HG02588 (cell line): ENCODE data around the gene AARS2.

Experiments
- ATAC-seq: cut with Tn5 transposase; IDR thresholded peaks from one replicate; pipeline ENCODE4 v1.9.1; 2021; ENCODE audit warnings: mild to moderate bottlenecking, moderate library complexity; ENCODE audit not compliant: unreplicated experiment

The AARS2 gene

GRCh38 chr6:44263354-44264100 lies 49.6 kb downstream of the AARS2 start:
- ATAC-seq: no peak

DNA sequence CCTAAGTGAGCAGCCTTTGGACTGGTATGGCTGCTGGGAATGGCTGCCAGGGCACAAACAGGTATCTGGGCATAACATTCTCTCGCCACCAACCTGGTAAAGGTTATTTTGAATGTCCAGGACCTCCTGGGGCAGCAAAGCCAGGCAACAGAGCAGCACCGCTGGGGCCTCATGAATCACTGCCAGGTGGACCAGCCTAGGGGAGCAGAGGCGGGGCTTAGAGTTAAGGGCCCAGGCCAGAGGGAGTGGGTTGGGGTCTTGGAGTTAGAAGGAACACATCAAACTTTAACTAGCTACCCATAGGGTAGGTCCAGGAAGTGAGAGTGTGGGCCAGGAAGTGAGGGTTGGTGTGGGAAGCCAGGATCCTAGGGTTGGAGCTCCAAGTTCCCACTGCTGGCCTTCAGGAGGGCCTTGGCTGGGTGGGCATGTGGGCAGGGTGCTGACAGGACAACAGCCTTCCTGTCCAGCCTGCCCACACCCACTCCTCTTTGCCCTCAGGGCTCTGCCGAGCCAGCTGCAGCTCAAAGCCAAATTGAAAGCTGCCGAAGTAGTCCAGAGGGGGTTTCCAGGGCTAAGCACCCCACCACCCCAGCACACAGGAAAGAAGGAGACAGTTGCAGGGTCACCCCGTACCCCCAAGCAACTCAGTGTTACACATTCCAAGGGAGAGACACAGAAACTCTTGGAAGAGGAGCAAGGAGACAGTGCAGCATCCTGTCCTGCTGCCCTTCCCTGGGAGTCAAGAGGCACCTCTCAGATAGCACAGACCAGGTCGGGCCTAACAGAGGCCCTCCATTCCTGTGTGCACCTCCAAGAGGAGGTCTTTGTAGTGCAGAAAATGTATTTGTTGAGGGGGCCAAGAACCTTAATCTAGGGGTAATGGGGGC lies 50.4 kb downstream of the AARS2 start:
- no peak for ATAC-seq

GRCh38 chr6:44261581-44261980 lies 51.6 kb downstream of the AARS2 start:
- ATAC-seq: no peak

DNA sequence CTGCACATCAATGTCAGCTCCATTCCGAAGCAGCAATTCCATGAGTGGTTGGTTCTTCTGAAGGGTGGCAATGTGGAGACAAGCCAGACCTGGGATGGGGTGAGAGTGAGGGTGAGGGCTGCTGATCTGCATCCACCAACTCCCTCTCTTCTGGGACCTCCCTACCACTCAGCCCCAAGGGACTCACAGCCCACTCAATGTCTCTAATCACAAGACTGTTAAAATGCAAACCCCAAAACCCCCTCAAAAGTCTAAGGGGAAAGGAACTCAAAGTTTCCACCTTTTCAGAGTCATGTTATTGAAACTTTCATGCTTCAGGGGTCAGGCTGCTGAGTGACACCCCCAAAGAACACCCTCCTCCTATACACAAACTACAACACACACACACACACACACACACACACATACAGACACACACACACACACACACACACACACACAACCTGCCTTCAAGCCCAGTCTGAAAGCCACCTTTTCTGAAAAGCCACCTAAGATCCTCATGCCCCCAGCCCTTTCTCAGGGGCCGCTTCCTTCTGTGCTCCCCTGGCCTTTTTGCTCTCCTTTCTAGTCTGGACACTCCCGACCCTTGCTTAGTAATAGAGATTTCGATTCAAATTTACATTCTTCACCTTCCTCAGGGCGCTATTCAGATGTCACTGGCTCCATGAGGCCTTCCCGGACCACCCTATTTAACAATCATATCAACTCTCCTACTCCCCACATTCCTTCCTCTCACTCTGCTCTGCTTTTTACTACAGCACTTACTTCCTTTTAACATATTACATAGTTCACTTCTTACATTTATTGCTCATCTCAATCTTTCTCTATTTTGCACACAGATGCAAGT lies 52.5 kb downstream of the AARS2 start:
- no peak for ATAC-seq

DNA sequence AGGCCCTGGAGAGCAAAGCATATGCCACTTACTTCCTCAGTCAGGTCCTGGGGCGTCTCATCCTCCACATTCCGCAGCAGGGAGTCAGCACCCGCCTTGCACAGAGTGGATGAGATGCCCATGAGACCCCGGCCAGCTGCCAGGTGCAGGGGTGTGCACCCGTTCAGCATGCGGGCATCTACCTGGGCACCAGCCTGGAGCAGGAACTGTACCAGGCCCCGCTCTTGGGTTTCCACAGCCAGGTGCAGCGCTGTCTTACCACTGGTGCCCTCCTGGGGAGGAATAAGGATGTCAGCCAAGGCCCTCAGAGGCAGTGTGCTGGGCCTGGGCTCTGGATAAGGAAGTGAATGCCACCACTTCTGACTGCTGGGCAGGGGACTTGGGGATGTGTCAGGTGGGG lies 53.1 kb downstream of the AARS2 start:
- no peak for ATAC-seq

DNA sequence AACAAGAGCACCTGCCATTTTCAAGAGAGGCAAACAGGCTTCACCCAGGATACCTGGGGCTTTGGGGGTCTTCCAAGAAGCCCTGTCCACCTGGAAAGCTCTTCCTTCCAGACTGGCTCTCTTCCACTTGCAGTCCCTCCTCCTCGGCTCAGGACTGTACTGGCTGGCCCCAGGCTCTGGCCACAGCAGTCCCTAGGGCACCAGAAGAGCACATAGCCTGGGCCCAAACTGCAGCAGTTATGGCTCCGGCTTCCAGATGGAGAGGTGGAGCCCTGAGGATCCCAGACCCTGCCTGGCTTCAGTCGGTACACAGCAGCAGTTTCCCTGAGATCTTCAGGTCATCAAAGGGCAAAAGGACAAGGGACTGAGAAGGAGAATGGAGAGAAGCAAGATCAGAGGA lies 54.2 kb downstream of the AARS2 start:
- no peak for ATAC-seq

DNA sequence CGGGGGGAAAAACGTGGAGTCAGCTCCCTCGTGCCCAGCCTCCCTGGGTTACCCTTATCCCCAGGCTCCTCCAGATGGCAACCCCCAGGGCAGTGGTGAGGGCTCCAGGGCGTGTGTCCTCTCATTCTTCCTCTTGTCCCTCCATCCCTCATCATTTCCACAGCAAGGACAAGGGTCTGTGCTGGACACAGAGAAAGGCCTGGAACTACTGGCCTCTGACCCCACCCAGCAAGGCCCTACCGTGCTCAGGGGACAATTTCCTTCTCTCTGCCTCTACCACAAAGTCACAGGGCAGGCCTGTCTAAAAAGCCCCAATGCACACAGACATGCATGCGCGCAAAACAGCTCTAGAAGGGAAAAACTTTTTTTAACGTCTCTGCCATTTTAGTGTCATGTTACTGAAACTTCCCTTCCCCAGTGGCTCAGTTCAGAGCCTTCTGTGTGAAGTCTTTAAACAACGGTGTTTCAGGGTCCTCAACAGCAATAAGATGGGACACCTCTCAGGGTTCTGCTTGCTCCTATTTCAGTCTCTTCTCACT lies 54.8 kb downstream of the AARS2 start:
- ATAC-seq: no peak

DNA sequence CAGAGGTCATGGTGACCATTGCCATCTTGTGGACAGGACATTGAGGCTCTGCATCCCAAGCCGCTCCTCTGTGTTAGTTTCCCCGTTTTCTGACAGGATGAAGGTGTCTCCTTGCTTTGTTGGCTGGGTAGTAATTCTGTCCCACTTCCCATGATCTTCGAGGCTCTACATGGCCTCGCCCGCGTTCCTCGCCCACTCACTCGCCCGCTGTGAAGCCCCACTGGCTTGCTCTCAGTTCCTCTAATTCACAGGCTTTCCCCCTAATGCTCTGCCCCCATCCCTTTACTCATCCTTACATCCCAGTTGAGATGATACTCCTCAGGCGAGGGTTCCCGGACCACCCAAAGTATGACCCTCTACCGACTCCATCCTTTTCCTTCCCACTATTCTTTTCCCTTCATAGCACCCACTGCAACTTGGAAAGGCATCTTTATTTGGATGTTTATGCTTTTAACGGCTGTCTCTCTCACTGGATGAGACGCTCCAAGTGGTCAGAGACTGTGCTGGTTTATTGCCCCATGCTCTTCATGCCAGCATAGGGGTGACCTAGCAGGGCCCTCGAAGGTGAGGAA lies 55.3 kb downstream of the AARS2 start:
- peak; percentile 22 for ATAC-seq

GRCh38 chr6:44257025-44257752 lies 56.0 kb downstream of the AARS2 start, which contains the start of gene SLC35B2:
Gene SLC35B2 (minus strand): TSS chr6:44257528. CDS start chr6:44257410, 118 bp downstream.
- ATAC-seq: peak; percentile 47

GRCh38 chr6:44256775-44257024 lies 56.4 kb downstream of the AARS2 start:
- ATAC-seq: no peak

DNA sequence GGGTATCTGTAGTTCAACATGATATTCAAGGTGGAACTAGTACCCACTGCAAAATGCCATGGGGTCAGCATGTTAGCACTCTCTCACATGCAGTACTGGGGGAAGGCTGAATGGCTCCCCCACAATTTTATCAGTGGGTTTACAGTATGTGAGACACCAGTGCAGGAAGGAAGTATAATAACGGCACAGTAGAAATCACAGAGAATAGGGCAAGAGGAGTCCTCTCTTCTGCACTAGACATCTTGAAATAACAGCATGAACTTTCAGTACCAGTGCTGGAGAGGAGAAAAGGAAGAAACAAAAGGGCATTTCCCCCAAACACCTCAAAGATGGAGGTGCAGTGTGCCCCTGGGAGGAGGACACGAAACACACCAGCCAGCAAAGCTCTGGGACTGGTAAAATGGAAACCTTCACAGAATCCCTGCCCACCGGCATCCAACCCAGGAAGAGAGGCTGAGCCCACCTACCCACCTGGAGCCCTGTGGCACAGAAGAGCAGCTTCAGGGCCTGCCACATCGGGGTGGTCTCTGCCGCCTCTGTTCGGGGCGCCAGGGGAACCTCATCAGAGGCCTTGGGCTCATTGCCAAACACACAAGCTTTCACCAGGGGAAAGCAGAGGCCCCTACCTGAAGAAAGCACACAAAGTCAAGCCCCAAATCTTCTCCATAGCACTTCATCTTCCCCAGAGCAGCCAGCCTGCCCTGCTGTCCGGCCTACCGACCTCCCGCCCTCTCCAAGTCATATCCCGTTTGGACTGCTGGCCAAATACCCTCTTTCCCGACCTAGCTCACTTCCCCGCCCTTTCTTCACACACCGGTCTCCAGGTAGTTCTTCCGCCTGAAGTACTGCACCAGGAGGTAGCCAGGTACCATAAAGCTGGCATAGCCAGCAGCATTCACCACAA lies 57.0 kb downstream of the AARS2 start:
- no peak for ATAC-seq

DNA sequence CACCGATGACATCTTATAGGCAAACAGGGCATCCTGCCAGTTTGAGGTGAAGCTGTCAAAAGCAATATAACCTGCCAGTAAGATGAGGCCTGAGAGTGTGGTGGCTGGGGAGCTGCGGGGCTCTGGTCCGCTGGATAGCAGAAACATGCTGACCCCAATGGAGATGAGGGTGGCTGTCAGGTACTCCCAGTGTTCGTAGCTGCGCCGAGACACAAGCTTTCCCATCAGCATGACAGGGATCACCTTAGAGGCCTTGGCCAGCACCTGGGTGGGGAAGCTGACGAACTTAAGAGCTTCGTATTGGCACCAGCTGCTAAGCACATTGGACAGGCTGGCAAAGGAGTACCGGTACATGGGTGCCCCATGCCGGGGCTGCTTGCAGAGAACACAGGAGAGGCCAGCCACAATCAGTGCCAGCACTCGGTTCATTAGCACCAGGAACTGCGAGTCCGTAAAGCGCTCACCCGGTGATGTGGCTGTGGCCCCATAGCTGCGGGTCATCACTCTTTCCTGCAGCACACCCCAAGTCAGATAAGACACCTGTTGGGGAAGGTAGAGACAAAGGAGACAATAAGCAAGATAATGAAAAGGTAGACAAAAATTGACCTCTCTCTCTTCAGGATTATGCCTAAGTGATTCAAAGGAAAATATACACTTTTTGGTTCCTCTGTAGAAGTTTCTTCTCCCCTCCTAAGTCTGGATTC lies 57.9 kb downstream of the AARS2 start:
- no peak for ATAC-seq

DNA sequence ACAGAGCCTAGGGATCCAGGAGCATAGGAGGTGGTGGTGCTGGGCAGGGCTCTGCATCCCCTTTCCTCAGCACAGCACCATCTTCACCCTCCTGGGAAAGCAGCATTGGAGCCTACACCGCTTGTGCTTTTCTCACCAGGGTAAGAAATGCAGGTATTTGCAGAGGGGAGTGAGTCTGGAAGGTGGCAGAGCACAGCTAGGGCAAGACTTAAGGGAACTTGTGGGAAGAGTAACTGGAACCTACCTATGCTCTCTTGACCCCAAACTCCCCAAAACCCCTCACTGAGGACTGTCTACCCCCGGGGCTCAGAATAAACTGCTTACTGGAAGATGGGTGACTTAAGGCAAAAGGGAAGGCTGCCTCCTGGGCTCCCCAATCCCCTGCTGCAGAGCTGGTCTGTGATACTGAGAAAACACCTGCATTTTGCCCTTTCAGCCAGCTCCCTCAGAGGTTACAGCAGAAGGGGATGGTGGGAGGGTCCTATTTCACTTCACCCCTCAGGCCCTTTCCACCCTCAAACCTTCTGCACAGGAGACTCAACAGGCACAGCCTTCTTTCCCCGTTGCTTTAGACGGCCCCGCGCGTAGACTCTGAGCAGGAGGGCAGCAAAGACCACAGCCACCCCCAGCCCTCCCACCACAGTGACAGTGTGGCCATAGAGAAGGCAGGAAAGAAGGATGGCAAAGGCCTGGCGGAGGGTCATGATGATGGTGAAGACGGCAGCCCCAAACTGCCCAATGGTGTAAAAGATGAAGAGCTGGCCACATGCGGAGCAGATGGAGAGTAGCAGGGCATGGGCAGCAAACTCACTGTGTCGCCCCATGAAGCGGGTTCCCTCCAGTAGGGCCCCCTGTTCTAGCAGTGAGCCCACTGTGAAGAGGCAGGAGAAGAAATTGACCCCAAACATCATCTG lies 58.7 kb downstream of the AARS2 start:
- no peak for ATAC-seq

- no peak for ATAC-seq
Measured at GRCh38 chr6:44253307-44254101, 59.6 kb downstream of the AARS2 start.

DNA sequence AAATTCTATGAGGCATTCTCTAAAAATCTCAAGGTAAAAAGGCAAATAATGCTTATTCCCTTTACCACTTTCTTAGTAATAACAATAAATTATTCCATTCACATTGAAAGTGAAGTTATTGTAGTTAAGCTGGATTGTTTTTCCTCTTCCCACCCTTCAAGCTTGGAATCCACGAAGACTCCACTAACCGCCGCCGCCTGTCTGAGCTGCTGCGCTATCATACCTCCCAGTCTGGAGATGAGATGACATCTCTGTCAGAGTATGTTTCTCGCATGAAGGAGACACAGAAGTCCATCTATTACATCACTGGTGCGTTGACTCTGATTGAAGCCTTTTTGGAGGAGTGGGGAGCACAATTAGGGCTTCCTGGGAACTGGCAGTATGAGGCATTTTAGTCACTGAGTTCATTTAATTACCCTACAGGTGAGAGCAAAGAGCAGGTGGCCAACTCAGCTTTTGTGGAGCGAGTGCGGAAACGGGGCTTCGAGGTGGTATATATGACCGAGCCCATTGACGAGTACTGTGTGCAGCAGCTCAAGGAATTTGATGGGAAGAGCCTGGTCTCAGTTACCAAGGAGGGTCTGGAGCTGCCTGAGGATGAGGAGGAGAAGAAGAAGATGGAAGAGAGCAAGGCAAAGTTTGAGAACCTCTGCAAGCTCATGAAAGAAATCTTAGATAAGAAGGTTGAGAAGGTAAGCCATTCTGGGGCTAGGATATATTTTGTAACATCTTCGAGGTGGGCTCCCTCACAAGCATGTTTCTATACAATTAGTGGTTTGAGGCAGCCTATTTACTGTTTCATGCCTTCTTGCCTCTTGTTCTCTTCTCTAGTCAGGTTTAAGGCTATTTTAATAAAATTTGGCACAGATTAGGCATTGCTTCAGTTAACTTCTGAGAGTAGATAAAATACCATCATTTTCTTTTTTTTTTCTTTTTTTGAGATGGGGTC lies 61.3 kb downstream of the AARS2 start:
- ATAC-seq: no peak

- ATAC-seq: no peak
Measured at GRCh38 chr6:44250718-44251123, 62.4 kb downstream of the AARS2 start.
